CD4-positive, alpha-beta T cell (primary cell): ENCODE data around the gene GALNT11. TPM values are rescaled to one million over a fixed set of nuclear protein-coding genes. Genes with fewer than 3 reads are reported as not detected.

ENCODE experiments used
- ATAC-seq: fragments of 200-7000 bp; cut with Tn5 transposase; one replicate; pipeline ENCODE4 v1.10.0; 2022; ENCODE audit warnings: mild to moderate bottlenecking; ENCODE audit not compliant: poor library complexity
- CTCF ChIA-PET: fragments of 350-600 bp; sonication (Branson Sonifier 250); formaldehyde crosslinking; loops from one replicate; lab custom pipeline; 2021; ENCODE audit warnings: antibody characterized with exemption, inconsistent platforms; lab: Charles Lee
- POLR2A ChIA-PET: fragments of 350-600 bp; sonication (Branson Sonifier 250); formaldehyde crosslinking; loops from one replicate; lab custom pipeline; 2021; ENCODE audit warnings: antibody characterized with exemption, inconsistent platforms; lab: Charles Lee
- DNase-seq, 14 experiments: peaks; one replicate each; pipeline ENCODE4 v3.0.0-alpha.2; 2013 to 2020; ENCODE audit warnings: mixed read lengths in 2 of 14
- H3K27ac ChIP-seq, 2 donors: one replicate each; pipeline versions ENCODE4 v1.5.1 to v1.7.0; 2013; ENCODE audit warnings: low read length in 2 of 2, low read depth in 1 of 2, mild to moderate bottlenecking in 1 of 2
- H3K27me3 ChIP-seq, 2 experiments: 1 replicate in 1 of 2; 2 replicates in 1 of 2; pipeline versions ENCODE4 v1.6.1 to v1.7.0; 2013; ENCODE audit warnings: low read length in 2 of 2, control low read depth in 1 of 2, mild to moderate bottlenecking in 1 of 2, moderate library complexity in 1 of 2; ENCODE audit not compliant: insufficient read depth in 2 of 2, control insufficient read depth in 1 of 2
- H3K36me3 ChIP-seq: one replicate; pipeline ENCODE4 v1.6.1; 2013; ENCODE audit warnings: low read length, control low read depth; ENCODE audit not compliant: insufficient read depth
- H3K4me1 ChIP-seq: one replicate; pipeline ENCODE4 v1.6.1; 2013; ENCODE audit warnings: low read length, control low read depth; ENCODE audit not compliant: insufficient read depth
- H3K4me3 ChIP-seq: one replicate; pipeline ENCODE4 v1.5.1; 2013; ENCODE audit warnings: mild to moderate bottlenecking, low read length, moderate library complexity
- H3K9me3 ChIP-seq, 2 experiments: 1 replicate in 1 of 2; 2 replicates in 1 of 2; pipeline versions ENCODE4 v1.6.1 to v1.7.0; 2013; ENCODE audit warnings: low read length in 2 of 2, mild to moderate bottlenecking in 2 of 2, control low read depth in 1 of 2, moderate library complexity in 1 of 2; ENCODE audit not compliant: control insufficient read depth in 1 of 2, insufficient read depth in 1 of 2
- H3K27ac Mint-ChIP-seq: one replicate; pipeline ENCODE4 v1.8.0; 2020; ENCODE audit warnings: mixed read lengths
- H3K27me3 Mint-ChIP-seq: one replicate; pipeline ENCODE4 v1.8.0; 2021; ENCODE audit warnings: mixed read lengths
- H3K36me3 Mint-ChIP-seq: one replicate; pipeline ENCODE4 v1.8.0; 2021; ENCODE audit warnings: low read depth, mixed read lengths
- H3K4me1 Mint-ChIP-seq: one replicate; pipeline ENCODE4 v1.8.0; 2021; ENCODE audit warnings: low read depth, mixed read lengths
- H3K4me3 Mint-ChIP-seq: one replicate; pipeline ENCODE4 v1.8.0; 2020; ENCODE audit warnings: mild to moderate bottlenecking, mixed read lengths
- H3K9me3 Mint-ChIP-seq: one replicate; pipeline ENCODE4 v1.8.0; 2020; ENCODE audit warnings: mixed read lengths
- intact Hi-C, 2 experiments: fragments of 100-400 bp; cut with DNase I in 1 of 2; cut with micrococcal nuclease in 1 of 2; formaldehyde crosslinking; loops; one replicate each; pipeline versions ENCODE4 v1.15.1 to v1.9.0; 2023 to 2025; cut with DNase I, micrococcal nuclease
- total RNA-seq, 174 experiments: library from RNA in 2 of 174; stranded (reverse) in 2 of 174; gene quantifications; one replicate each; pipeline ENCODE4 v1.2.3 and lab custom pipeline; 2021 to 2026
- TF ChIP-seq, protein P1 (sequence below): fragments of 200-600 bp; IDR thresholded peaks from one replicate; pipeline ENCODE4 v1.8.0; 2022; ENCODE audit warnings: antibody characterized with exemption, mild to moderate bottlenecking

GALNT11 gene
- total RNA-seq, 2 experiments from 2014 or later = 20.7 to 22.2 TPM

DNA sequence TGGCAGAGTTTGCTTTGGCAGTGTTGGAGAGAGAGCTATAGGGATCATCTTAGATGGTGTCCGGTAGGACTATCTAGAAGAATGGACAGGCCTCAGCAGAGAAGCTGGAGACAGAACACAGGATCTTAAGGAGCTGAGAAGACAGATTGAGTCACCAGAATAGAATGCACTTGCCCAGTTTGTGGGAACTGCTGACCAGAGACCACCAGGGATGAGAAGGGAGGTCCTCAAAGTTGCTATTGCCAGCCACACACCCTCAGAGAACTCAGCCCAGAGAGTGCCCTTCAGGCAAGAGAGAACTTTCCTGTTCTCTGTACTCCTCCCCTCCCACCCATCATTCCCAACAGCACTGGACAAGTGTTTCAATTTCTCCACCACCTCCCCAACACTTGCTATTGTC is 25.3 kb upstream of the GALNT11 start:
- ChIA-PET POLR2A (interaction anchor here (0.6 kb wide), 1 partner anchor 73 kb away, joined by 3 read pairs; no protein-coding TSS in a partner anchor), CTCF (no interaction called here)
- DNase-seq (no peak), ATAC-seq (no peak)
- Mint-ChIP-seq H3K4me3 (no peak overlapping the region), H3K27me3 (peaks cover 48% of the 10 kb centered on the region), H3K4me1 (no peaks in the 10 kb centered on the region), H3K27ac (no peak overlapping the region), H3K36me3 (no peaks in the 10 kb centered on the region), H3K9me3 (no peaks in the 10 kb centered on the region)
- intact Hi-C loops = loop anchor here in 1 of 2 experiments (10.0 kb wide), 1 partner anchor 145 kb away; no protein-coding TSS in a partner anchor
- Histone ChIP-seq H3K4me3 (no peak overlapping the region), H3K36me3 (no peaks in the 10 kb centered on the region), H3K4me1 (no peaks in the 10 kb centered on the region), H3K27ac (no peak overlapping the region), H3K9me3 (no peaks in the 10 kb centered on the region), H3K27me3 (peaks cover 0 to 5% of the 10 kb centered on the region in 2 experiments)
- TF ChIP-seq, protein P1, sequence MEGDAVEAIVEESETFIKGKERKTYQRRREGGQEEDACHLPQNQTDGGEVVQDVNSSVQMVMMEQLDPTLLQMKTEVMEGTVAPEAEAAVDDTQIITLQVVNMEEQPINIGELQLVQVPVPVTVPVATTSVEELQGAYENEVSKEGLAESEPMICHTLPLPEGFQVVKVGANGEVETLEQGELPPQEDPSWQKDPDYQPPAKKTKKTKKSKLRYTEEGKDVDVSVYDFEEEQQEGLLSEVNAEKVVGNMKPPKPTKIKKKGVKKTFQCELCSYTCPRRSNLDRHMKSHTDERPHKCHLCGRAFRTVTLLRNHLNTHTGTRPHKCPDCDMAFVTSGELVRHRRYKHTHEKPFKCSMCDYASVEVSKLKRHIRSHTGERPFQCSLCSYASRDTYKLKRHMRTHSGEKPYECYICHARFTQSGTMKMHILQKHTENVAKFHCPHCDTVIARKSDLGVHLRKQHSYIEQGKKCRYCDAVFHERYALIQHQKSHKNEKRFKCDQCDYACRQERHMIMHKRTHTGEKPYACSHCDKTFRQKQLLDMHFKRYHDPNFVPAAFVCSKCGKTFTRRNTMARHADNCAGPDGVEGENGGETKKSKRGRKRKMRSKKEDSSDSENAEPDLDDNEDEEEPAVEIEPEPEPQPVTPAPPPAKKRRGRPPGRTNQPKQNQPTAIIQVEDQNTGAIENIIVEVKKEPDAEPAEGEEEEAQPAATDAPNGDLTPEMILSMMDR = no peak

DNA sequence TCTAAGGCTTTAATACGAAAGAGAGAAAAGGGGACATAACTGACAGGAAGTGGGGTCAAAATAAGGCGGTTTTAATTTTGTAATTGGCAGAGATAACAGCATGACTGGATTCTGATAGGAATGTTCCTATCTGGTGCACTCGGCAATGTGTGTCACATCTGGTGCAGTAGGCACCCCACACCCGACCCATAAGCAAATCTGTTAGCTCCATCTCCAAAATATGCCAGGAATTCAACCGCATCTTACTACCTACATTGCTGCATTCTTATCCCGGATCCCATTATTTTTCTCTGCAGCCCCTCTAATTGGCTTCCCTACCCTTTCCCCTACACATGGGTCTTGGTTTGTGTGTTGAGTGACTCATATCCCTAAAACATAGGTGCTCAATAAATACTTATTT is 19.1 kb upstream of the GALNT11 start:
- Histone ChIP-seq H3K4me1 (no peaks in the 10 kb centered on the region), H3K36me3 (no peaks in the 10 kb centered on the region), H3K27me3 (peaks cover 0 to 4% of the 10 kb centered on the region in 2 experiments), H3K9me3 (no peaks in the 10 kb centered on the region), H3K4me3 (no peak overlapping the region), H3K27ac (no peak overlapping the region)
- ChIA-PET CTCF (no interaction called here), POLR2A (no interaction called here)
- peaks cover 10% of the 10 kb centered on the region for H3K27me3 Mint-ChIP-seq
- no peaks in the 10 kb centered on the region for H3K36me3 Mint-ChIP-seq
- no peaks in the 10 kb centered on the region for H3K9me3 Mint-ChIP-seq
- H3K4me3 Mint-ChIP-seq = no peak overlapping the region
- no peak for DNase-seq
- intact Hi-C loops = loop anchor here in 1 of 2 experiments (10.0 kb wide), 1 partner anchor 152 kb away; no protein-coding TSS in a partner anchor
- TF ChIP-seq, protein P1 = no peak
- no peak for ATAC-seq
- H3K27ac Mint-ChIP-seq = no peak overlapping the region
- H3K4me1 Mint-ChIP-seq = no peaks in the 10 kb centered on the region

DNA sequence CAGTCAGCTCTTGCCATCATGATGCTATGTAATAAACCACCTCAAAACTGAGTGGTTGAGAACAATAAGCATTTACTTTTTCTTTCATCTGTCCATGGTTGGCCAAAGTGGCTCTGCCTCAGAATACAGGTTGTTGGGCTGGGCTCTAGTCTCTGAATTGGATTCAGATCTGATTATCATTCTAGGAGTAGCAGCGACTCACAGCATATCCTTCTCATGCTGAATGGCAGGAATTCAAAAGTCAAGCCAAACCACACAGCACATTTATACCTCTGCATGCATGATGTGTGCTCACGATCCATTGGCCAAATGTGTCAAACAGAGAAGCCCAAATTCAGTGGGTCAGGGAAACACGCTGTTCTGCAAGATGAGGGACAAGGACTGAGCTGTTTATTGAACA is 13.6 kb upstream of the GALNT11 start:
- TF ChIP-seq, protein P1 = no peak
- intact Hi-C loops = no loop called here
- no peak overlapping the region for H3K27ac Mint-ChIP-seq

More for the DNA sequence above, 13.6 kb upstream of the GALNT11 start:
- CTCF ChIA-PET = no interaction called here
- H3K27me3 Mint-ChIP-seq = peaks cover 3% of the 10 kb centered on the region
- Histone ChIP-seq H3K27me3 (no peaks in the 10 kb centered on the region), H3K9me3 (no peaks in the 10 kb centered on the region), H3K27ac (no peak overlapping the region), H3K4me1 (no peaks in the 10 kb centered on the region), H3K36me3 (no peaks in the 10 kb centered on the region), H3K4me3 (no peak overlapping the region)
- no peak overlapping the region for H3K4me3 Mint-ChIP-seq
- H3K36me3 Mint-ChIP-seq = no peaks in the 10 kb centered on the region
- H3K9me3 Mint-ChIP-seq = no peaks in the 10 kb centered on the region
- no peaks in the 10 kb centered on the region for H3K4me1 Mint-ChIP-seq
- POLR2A ChIA-PET = no interaction called here
- DNase-seq (no peak), ATAC-seq (no peak)
